HepG2 (cell line): Measurements from ENCODE around the gene PRSS53. TPM values are rescaled to one million over a fixed set of nuclear protein-coding genes. Genes with fewer than 3 reads are reported as not detected.
A peak's percentile ranks its signal among the peaks of the same experiment; 100 is the strongest.

Source experiments
- ATF4 ChIP-seq, 2 experiments: fragments of 450-650 bp in 1 of 2; sonication (generic) in 1 of 2; formaldehyde crosslinking; IDR thresholded peaks; 2 replicates each; pipeline versions ENCODE4 v1.5.0 to v1.8.0; 2020 to 2022; ENCODE audit warnings: mild to moderate bottlenecking in 1 of 2, missing genetic modification reagents in 1 of 2
- FOXA3 ChIP-seq: IDR thresholded peaks from 2 replicates; pipeline ENCODE4 v1.6.1; 2016; ENCODE audit warnings: missing genetic modification reagents, missing compliant biosample characterization
- FOXC1 ChIP-seq: sonication (generic); formaldehyde crosslinking; IDR thresholded peaks from 2 replicates; pipeline ENCODE4 v1.8.0; 2022; ENCODE audit warnings: mild to moderate bottlenecking, missing genetic modification reagents, borderline replicate concordance
- IKZF5 ChIP-seq: IDR thresholded peaks from 2 replicates; pipeline ENCODE4 v1.6.1; 2018; ENCODE audit warnings: missing genetic modification reagents, mild to moderate bottlenecking, missing compliant biosample characterization
- KLF12 ChIP-seq: sonication (generic); formaldehyde crosslinking; IDR thresholded peaks from 2 replicates; pipeline ENCODE4 v1.4.0; 2020; ENCODE audit warnings: missing genetic modification reagents, borderline replicate concordance
- NCOR1 ChIP-seq: fragments of 200-600 bp; sonication (generic); IDR thresholded peaks from 2 replicates; pipeline ENCODE4 v1.7.0; 2017; ENCODE audit warnings: antibody characterized with exemption, low read length, borderline replicate concordance
- RELA ChIP-seq: sonication (generic); formaldehyde crosslinking; IDR thresholded peaks from 2 replicates; pipeline ENCODE4 v1.4.0; 2020; ENCODE audit warnings: missing genetic modification reagents
- REST ChIP-seq, 2 experiments: IDR thresholded peaks; 2 replicates each; pipeline ENCODE4 v1.6.1; 2011 to 2012; ENCODE audit warnings: low read length in 2 of 2, borderline replicate concordance in 1 of 2, low read depth in 1 of 2, mild to moderate bottlenecking in 1 of 2, moderate library complexity in 1 of 2
- TRIM24 ChIP-seq: sonication (generic); formaldehyde crosslinking; IDR thresholded peaks from 2 replicates; pipeline ENCODE4 v1.8.0; 2022; ENCODE audit warnings: mild to moderate bottlenecking, missing genetic modification reagents
- ZFP90 ChIP-seq: sonication (generic); formaldehyde crosslinking; IDR thresholded peaks from 2 replicates; pipeline ENCODE4 v1.8.0; 2022; ENCODE audit warnings: missing genetic modification reagents, mild to moderate bottlenecking, inconsistent platforms, borderline replicate concordance
- ZHX2 ChIP-seq, 2 experiments: sonication (generic) in 1 of 2; formaldehyde crosslinking in 1 of 2; IDR thresholded peaks; 2 replicates each; pipeline versions ENCODE4 v1.6.1 to v1.9.0; 2014 to 2022; ENCODE audit warnings: antibody characterized with exemption in 1 of 2, borderline replicate concordance in 1 of 2, inconsistent platforms in 1 of 2, low read depth in 1 of 2, missing genetic modification reagents in 1 of 2
- ZNF512 ChIP-seq: sonication (generic); formaldehyde crosslinking; IDR thresholded peaks from 2 replicates; pipeline ENCODE4 v1.4.0; 2020; ENCODE audit warnings: mild to moderate bottlenecking, missing genetic modification reagents
- ZNF556 ChIP-seq: sonication (generic); formaldehyde crosslinking; IDR thresholded peaks from 2 replicates; pipeline ENCODE4 v1.4.0; 2020; ENCODE audit warnings: mild to moderate bottlenecking, missing genetic modification reagents, borderline replicate concordance
- ZNF616 ChIP-seq: sonication (generic); formaldehyde crosslinking; IDR thresholded peaks from 2 replicates; pipeline ENCODE4 v1.5.0; 2020; ENCODE audit warnings: low read depth, mild to moderate bottlenecking, missing genetic modification reagents
- ZNF773 ChIP-seq: sonication (generic); formaldehyde crosslinking; IDR thresholded peaks from 2 replicates; pipeline ENCODE4 v1.4.0; 2020; ENCODE audit warnings: missing genetic modification reagents, borderline replicate concordance
- ZNF776 ChIP-seq: sonication (generic); formaldehyde crosslinking; IDR thresholded peaks from 2 replicates; pipeline ENCODE4 v1.4.0; 2020; ENCODE audit warnings: mild to moderate bottlenecking, missing genetic modification reagents
- polyA plus RNA-seq, 8 experiments: library from polyadenylated mRNA; depleted of rRNA in 3 of 8; stranded (reverse) in 7 of 8; unstranded in 1 of 8; fragments of >200 nt; fragmentation: Illumina TruSeq in 4 of 8; extraction: Trizol in 4 of 8; gene quantifications; 2 replicates each; pipeline versions ENCODE4 v1.2.1 to v1.2.3, GENCODE V29; 2011 to 2016; ENCODE audit warnings: low read depth in 4 of 8, missing spikeins in 1 of 8, mixed read lengths in 1 of 8; ENCODE audit not compliant: insufficient read depth in 1 of 8
- total RNA-seq, 5 experiments: library from RNA; depleted of rRNA; stranded (reverse); fragments of >200 nt; fragmentation: Illumina TruSeq; extraction: Trizol; gene quantifications; 2 replicates each; pipeline ENCODE4 v1.2.3, GENCODE V29; 2016; ENCODE audit warnings: low read depth in 1 of 5

PRSS53 gene
- total and polyA plus RNA-seq, 2 of the 13 experiments (the other 11 are each of a cell fraction or from before 2014, with no cell fraction given): 2.2 to 7.4 TPM

- TF ChIP-seq ZFP90 (CRISPR knock-in tag) (no peak), REST (IDR thresholded peaks at IDR 0.05; ENCODE audit: borderline replicate concordance in 1 of 2, low read depth in 1 of 2, low read length in 2 of 2) (no peak), ZHX2 (IDR thresholded peaks at IDR 0.05; ENCODE audit: low read depth) (no peak), ZHX2 (CRISPR knock-in tag; IDR thresholded peaks at IDR 0.05; ENCODE audit: borderline replicate concordance) (no peak), ZNF773 (CRISPR knock-in tag) (no peak), KLF12 (no peak), IKZF5 (CRISPR knock-in tag) (no peak), ZNF556 (CRISPR knock-in tag) (no peak), RELA (no peak), FOXA3 (CRISPR knock-in tag) (peak; percentile 35; the same call in 1 of the 2 replicates), ZNF776 (CRISPR knock-in tag) (no peak), ZNF512 (CRISPR knock-in tag) (no peak), NCOR1 (0 out of 2 replicates have a peak, but pooled peaks have one; percentile 36), ATF4 (CRISPR knock-in tag; IDR thresholded peaks at IDR 0.05) (no peak), TRIM24 (CRISPR knock-in tag) (no peak), ZNF616 (no peak), FOXC1 (CRISPR knock-in tag) (no peak)
Measured at GRCh38 chr16:31043352-31043751, 45.4 kb downstream of the PRSS53 start (continued).
